Measurements from ENCODE around the gene SNX19. TPM values are rescaled to one million over a fixed set of nuclear protein-coding genes. Genes with fewer than 3 reads are reported as not detected.

Gene SNX19
- polyA plus RNA-seq = 37.6 TPM
- long read RNA-seq, donor 1, full-length matches to known transcripts = 4 of 4 reads
- long read RNA-seq, donor 1, partial matches to known transcripts = 0 of 4 reads
- long read RNA-seq, donor 1, other reads (novel, unspliced or antisense) = 0 of 4 reads
- long read RNA-seq, donor 2, full-length matches to known transcripts = 5 of 5 reads
- long read RNA-seq, donor 2, partial matches to known transcripts = 0 of 5 reads
- long read RNA-seq, donor 2, other reads (novel, unspliced or antisense) = 0 of 5 reads
- long read RNA-seq, donor 3 = 0 reads
- long read RNA-seq, donor 4, partial matches to known transcripts = 0 of 1 reads
- long read RNA-seq, donor 4, other reads (novel, unspliced or antisense) = 0 of 1 reads
- long read RNA-seq, donor 5, partial matches to known transcripts = 0 of 1 reads
- long read RNA-seq, donor 5, other reads (novel, unspliced or antisense) = 0 of 1 reads
- long read RNA-seq, donor 6, partial matches to known transcripts = 5 of 7 reads
- long read RNA-seq, donor 6, other reads (novel, unspliced or antisense) = 0 of 7 reads
- long read RNA-seq, donor 7, partial matches to known transcripts = 0 of 2 reads
- long read RNA-seq, donor 7, other reads (novel, unspliced or antisense) = 0 of 2 reads
- long read RNA-seq, donor 8, full-length matches to known transcripts = 7 of 22 reads
- long read RNA-seq, donor 8, partial matches to known transcripts = 15 of 22 reads
- long read RNA-seq, donor 8, other reads (novel, unspliced or antisense) = 0 of 22 reads
- long read RNA-seq, donor 9, partial matches to known transcripts = 0 of 1 reads
- long read RNA-seq, donor 9, other reads (novel, unspliced or antisense) = 0 of 1 reads
- long read RNA-seq, donor 10, full-length matches to known transcripts = 10 of 16 reads
- long read RNA-seq, donor 10, partial matches to known transcripts = 6 of 16 reads
- long read RNA-seq, donor 10, other reads (novel, unspliced or antisense) = 0 of 16 reads
- long read RNA-seq, donor 11, full-length matches to known transcripts = 2 of 7 reads
- long read RNA-seq, donor 11, partial matches to known transcripts = 5 of 7 reads
- long read RNA-seq, donor 11, other reads (novel, unspliced or antisense) = 0 of 7 reads

- H3K4me3 ChIP-seq (ENCODE audit: low read length) = peak within 1 kb of the TSS; percentile 64
- H3K36me3 ChIP-seq (ENCODE audit: control insufficient read depth, insufficient read depth, low read length) = peaks cover 17% of the 10 kb centered on the region
- WGBS (ENCODE audit: insufficient coverage, low lambda C conversion rate) = no CpG with 5 or more reads among the region's 72 CpGs
- H3K27ac ChIP-seq (ENCODE audit: low read length) = peak within 1 kb of the TSS; percentile 5
- H3K4me1 ChIP-seq (ENCODE audit: control insufficient read depth, insufficient read depth, low read length) = peaks cover 7% of the 10 kb centered on the region
- H3K9me3 ChIP-seq (ENCODE audit: control insufficient read depth, low read depth, low read length) = no peaks in the 10 kb centered on the region
- H3K27me3 ChIP-seq (ENCODE audit: control insufficient read depth, insufficient read depth, low read length) = peaks cover 17% of the 10 kb centered on the region
- DNase-seq = peak; percentile 93 to 94
Measured at GRCh38 chr11:130916238-130916855, at the start of gene SNX19. Gene SNX19, minus strand, starts transcription at chr11:130916479. Its CDS starts 540 bp downstream, at chr11:130915939.

- Histone ChIP-seq H3K27me3 (ENCODE audit: control insufficient read depth, insufficient read depth, low read length) (no peaks in the 10 kb centered on the region), H3K9me3 (ENCODE audit: control insufficient read depth, low read depth, low read length) (no peaks in the 10 kb centered on the region), H3K27ac (ENCODE audit: low read length) (no peak overlapping the region), H3K4me1 (ENCODE audit: control insufficient read depth, insufficient read depth, low read length) (no peaks in the 10 kb centered on the region), H3K4me3 (ENCODE audit: low read length) (no peak overlapping the region), H3K36me3 (ENCODE audit: control insufficient read depth, insufficient read depth, low read length) (no peaks in the 10 kb centered on the region)
- WGBS (ENCODE audit: insufficient coverage, low lambda C conversion rate) = no CpG with 5 or more reads among the region's 6 CpGs
- DNase-seq = no peak
Measured at GRCh38 chr11:130964058-130964792, 47.9 kb upstream of the SNX19 start.

DNA sequence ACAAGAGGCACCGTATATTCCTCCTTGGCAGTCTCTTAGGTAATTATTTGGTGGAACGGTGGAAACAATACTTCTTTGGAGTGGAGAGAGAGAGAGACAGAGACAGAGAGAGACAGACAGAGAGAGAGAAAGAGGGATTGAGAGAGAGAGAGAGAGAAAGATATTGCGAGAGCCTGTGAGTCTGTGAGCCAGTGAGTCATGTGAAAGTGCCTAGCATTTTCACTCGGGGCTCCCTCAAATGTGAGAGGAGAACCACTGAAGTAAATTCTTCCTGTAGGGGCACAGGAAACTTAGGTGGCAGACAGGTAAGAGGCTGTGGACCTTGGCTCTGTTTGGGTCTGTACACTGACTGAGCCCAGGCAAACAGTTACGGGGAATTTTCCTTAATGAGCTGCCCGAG lies 31.6 kb upstream of the SNX19 start:
- no peak overlapping the region for H3K27ac ChIP-seq (ENCODE audit: low read length)
- H3K9me3 ChIP-seq (ENCODE audit: control insufficient read depth, low read depth, low read length) = no peaks in the 10 kb centered on the region
- H3K36me3 ChIP-seq (ENCODE audit: control insufficient read depth, insufficient read depth, low read length) = no peaks in the 10 kb centered on the region
- H3K4me3 ChIP-seq (ENCODE audit: low read length) = no peak overlapping the region
- 92% methylated on average over 3 of the region's 6 CpGs for WGBS (ENCODE audit: insufficient coverage, low lambda C conversion rate)
- no peak for DNase-seq
- H3K4me1 ChIP-seq (ENCODE audit: control insufficient read depth, insufficient read depth, low read length) = no peaks in the 10 kb centered on the region
- H3K27me3 ChIP-seq (ENCODE audit: control insufficient read depth, insufficient read depth, low read length) = peaks cover 2% of the 10 kb centered on the region

DNA sequence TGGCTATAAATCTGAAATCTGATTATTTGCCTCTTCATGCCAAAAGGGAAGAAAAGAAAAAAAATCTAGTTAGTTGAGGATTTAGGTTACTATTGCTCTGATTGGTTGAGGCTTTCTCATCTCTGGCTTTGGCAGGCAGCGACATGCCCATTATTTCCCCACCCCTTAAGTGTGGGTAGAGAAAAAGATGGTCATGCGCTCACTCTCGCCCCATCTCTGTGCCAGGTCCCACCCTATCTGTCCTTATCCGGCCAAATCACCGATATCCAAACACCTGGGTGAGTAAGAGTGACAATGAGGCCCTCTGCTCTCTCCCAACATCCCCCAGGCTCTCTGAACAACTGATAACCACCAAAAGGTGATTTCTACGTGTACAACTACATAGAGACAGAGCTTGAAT lies 31.2 kb upstream of the SNX19 start:
- H3K36me3 ChIP-seq (ENCODE audit: control insufficient read depth, insufficient read depth, low read length) = no peaks in the 10 kb centered on the region
- H3K4me3 ChIP-seq (ENCODE audit: low read length) = no peak overlapping the region
- H3K9me3 ChIP-seq (ENCODE audit: control insufficient read depth, low read depth, low read length) = no peaks in the 10 kb centered on the region
- no peak overlapping the region for H3K27ac ChIP-seq (ENCODE audit: low read length)
- no peak for DNase-seq
- 57% methylated on average over 1 of the region's 6 CpGs for WGBS (ENCODE audit: insufficient coverage, low lambda C conversion rate)
- no peaks in the 10 kb centered on the region for H3K4me1 ChIP-seq (ENCODE audit: control insufficient read depth, insufficient read depth, low read length)
- H3K27me3 ChIP-seq (ENCODE audit: control insufficient read depth, insufficient read depth, low read length) = peaks cover 2% of the 10 kb centered on the region

GRCh38 chr11:130947058-130947457 lies 30.8 kb upstream of the SNX19 start:
- Histone ChIP-seq H3K36me3 (ENCODE audit: control insufficient read depth, insufficient read depth, low read length) (no peaks in the 10 kb centered on the region), H3K4me1 (ENCODE audit: control insufficient read depth, insufficient read depth, low read length) (no peaks in the 10 kb centered on the region), H3K9me3 (ENCODE audit: control insufficient read depth, low read depth, low read length) (no peaks in the 10 kb centered on the region), H3K4me3 (ENCODE audit: low read length) (no peak overlapping the region), H3K27ac (ENCODE audit: low read length) (no peak overlapping the region), H3K27me3 (ENCODE audit: control insufficient read depth, insufficient read depth, low read length) (peaks cover 2% of the 10 kb centered on the region)
- DNase-seq = no peak
- WGBS (ENCODE audit: insufficient coverage, low lambda C conversion rate) = 86% methylated on average over 1 of the region's 3 CpGs

DNA sequence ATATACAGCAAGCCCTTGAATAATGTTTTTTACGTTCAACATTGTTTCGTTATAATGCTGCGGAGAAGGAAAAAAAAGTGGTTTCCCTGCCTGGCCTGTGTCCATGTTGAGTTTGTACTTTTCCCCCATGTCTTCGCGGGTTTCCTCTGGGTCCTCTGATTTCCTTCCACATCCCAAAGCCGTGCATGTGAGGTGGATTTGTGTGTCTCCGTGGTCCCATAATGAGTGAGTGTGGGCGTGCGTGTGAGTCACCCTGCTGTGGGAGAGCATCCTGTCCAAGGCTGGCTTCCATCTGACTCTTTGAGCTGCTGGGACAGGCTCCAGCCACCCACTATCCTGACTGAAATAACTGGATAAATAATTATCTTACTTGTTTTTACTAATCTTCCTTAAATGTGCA lies 29.6 kb upstream of the SNX19 start:
- WGBS (ENCODE audit: insufficient coverage, low lambda C conversion rate) = 92% methylated on average over 3 of the region's 9 CpGs
- no peaks in the 10 kb centered on the region for H3K36me3 ChIP-seq (ENCODE audit: control insufficient read depth, insufficient read depth, low read length)
- no peak overlapping the region for H3K4me3 ChIP-seq (ENCODE audit: low read length)
- no peak for DNase-seq
- no peaks in the 10 kb centered on the region for H3K9me3 ChIP-seq (ENCODE audit: control insufficient read depth, low read depth, low read length)
- H3K27me3 ChIP-seq (ENCODE audit: control insufficient read depth, insufficient read depth, low read length) = peaks cover 2% of the 10 kb centered on the region
- H3K4me1 ChIP-seq (ENCODE audit: control insufficient read depth, insufficient read depth, low read length) = no peaks in the 10 kb centered on the region
- no peak overlapping the region for H3K27ac ChIP-seq (ENCODE audit: low read length)

- Histone ChIP-seq H3K9me3 (ENCODE audit: control insufficient read depth, low read depth, low read length) (no peaks in the 10 kb centered on the region), H3K4me1 (ENCODE audit: control insufficient read depth, insufficient read depth, low read length) (no peaks in the 10 kb centered on the region), H3K27ac (ENCODE audit: low read length) (no peak overlapping the region), H3K4me3 (ENCODE audit: low read length) (no peak overlapping the region), H3K27me3 (ENCODE audit: control insufficient read depth, insufficient read depth, low read length) (no peaks in the 10 kb centered on the region), H3K36me3 (ENCODE audit: control insufficient read depth, insufficient read depth, low read length) (no peaks in the 10 kb centered on the region)
- no CpG with 5 or more reads among the region's 1 CpG for WGBS (ENCODE audit: insufficient coverage, low lambda C conversion rate)
- no peak for DNase-seq
Measured at GRCh38 chr11:130940706-130941105, 24.4 kb upstream of the SNX19 start.

GRCh38 chr11:130937051-130937450 lies 20.8 kb upstream of the SNX19 start:
- H3K9me3 ChIP-seq (ENCODE audit: control insufficient read depth, low read depth, low read length) = no peaks in the 10 kb centered on the region
- no CpG with 5 or more reads among the region's 2 CpGs for WGBS (ENCODE audit: insufficient coverage, low lambda C conversion rate)
- no peak overlapping the region for H3K4me3 ChIP-seq (ENCODE audit: low read length)
- H3K36me3 ChIP-seq (ENCODE audit: control insufficient read depth, insufficient read depth, low read length) = no peaks in the 10 kb centered on the region
- DNase-seq = no peak
- H3K27ac ChIP-seq (ENCODE audit: low read length) = no peak overlapping the region
- peaks cover 2% of the 10 kb centered on the region for H3K27me3 ChIP-seq (ENCODE audit: control insufficient read depth, insufficient read depth, low read length)
- no peaks in the 10 kb centered on the region for H3K4me1 ChIP-seq (ENCODE audit: control insufficient read depth, insufficient read depth, low read length)

- H3K27me3 ChIP-seq (ENCODE audit: control insufficient read depth, insufficient read depth, low read length) = peaks cover 2% of the 10 kb centered on the region
- no peaks in the 10 kb centered on the region for H3K36me3 ChIP-seq (ENCODE audit: control insufficient read depth, insufficient read depth, low read length)
- WGBS (ENCODE audit: insufficient coverage, low lambda C conversion rate) = 100% methylated on average over 1 of the region's 5 CpGs
- no peak for DNase-seq
- no peaks in the 10 kb centered on the region for H3K4me1 ChIP-seq (ENCODE audit: control insufficient read depth, insufficient read depth, low read length)
- H3K27ac ChIP-seq (ENCODE audit: low read length) = no peak overlapping the region
- H3K4me3 ChIP-seq (ENCODE audit: low read length) = no peak overlapping the region
- H3K9me3 ChIP-seq (ENCODE audit: control insufficient read depth, low read depth, low read length) = no peaks in the 10 kb centered on the region
Measured at GRCh38 chr11:130932086-130932712, 15.9 kb upstream of the SNX19 start.
